B cell (primary cell): ENCODE data around the gene CACTIN.

Experiments
- EZH2 ChIP-seq: IDR thresholded peaks from 2 replicates; pipeline ENCODE4 v1.6.1; 2012; ENCODE audit warnings: borderline replicate concordance, low read depth, mild to moderate bottlenecking, moderate library complexity, low read length; ENCODE audit not compliant: insufficient read depth, poor library complexity, severe bottlenecking
- TF ChIP-seq, protein P1 (sequence below): fragments of 200-600 bp; IDR thresholded peaks from one replicate; pipeline ENCODE4 v1.8.0; 2022; ENCODE audit warnings: antibody characterized with exemption, mild to moderate bottlenecking

DNA sequence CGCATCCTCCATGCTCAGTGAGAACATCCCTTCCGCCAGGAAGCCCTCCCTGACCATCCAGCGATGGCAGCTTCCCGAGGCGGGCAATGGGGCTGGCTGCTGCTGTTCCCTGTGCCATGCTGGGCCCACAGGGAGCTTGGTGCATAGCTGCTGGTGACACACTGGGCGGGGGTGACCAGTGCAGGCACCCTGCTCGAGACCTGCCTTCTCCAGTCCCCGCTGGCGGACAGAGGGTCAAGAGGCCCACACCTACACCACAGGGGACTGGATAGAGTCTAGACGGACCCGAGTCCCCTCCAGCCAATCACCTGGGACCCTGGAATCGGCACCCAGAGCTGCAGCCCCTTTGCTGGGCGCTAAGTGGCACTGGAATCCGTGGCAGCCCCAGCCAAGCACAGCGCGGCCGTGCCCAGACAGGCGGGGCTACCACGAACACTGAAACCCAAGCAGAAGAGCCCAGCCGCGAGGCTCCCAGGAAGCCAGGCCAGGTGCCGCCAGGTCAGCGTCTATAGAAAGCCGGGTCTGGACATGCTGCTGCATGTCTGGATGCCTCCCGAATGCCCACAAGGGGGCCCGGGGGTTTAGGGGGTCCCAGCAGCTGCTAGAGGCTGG lies 11.0 kb downstream of the CACTIN start:
- TF ChIP-seq, protein P1, sequence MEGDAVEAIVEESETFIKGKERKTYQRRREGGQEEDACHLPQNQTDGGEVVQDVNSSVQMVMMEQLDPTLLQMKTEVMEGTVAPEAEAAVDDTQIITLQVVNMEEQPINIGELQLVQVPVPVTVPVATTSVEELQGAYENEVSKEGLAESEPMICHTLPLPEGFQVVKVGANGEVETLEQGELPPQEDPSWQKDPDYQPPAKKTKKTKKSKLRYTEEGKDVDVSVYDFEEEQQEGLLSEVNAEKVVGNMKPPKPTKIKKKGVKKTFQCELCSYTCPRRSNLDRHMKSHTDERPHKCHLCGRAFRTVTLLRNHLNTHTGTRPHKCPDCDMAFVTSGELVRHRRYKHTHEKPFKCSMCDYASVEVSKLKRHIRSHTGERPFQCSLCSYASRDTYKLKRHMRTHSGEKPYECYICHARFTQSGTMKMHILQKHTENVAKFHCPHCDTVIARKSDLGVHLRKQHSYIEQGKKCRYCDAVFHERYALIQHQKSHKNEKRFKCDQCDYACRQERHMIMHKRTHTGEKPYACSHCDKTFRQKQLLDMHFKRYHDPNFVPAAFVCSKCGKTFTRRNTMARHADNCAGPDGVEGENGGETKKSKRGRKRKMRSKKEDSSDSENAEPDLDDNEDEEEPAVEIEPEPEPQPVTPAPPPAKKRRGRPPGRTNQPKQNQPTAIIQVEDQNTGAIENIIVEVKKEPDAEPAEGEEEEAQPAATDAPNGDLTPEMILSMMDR = no peak
- no peak for TF ChIP-seq EZH2
